HUDEP-2 (cell line): ENCODE data around the gene ABCE1.
A peak's percentile ranks its signal among the peaks of the same experiment; 100 is the strongest.

ENCODE experiments used
- DNase-seq, 76 experiments: peaks; one replicate each; lab custom pipeline; 2025; ENCODE audit not compliant: unreplicated experiment in 76 of 76; lab: John Stamatoyannopoulos, UW

ABCE1 gene

DNA sequence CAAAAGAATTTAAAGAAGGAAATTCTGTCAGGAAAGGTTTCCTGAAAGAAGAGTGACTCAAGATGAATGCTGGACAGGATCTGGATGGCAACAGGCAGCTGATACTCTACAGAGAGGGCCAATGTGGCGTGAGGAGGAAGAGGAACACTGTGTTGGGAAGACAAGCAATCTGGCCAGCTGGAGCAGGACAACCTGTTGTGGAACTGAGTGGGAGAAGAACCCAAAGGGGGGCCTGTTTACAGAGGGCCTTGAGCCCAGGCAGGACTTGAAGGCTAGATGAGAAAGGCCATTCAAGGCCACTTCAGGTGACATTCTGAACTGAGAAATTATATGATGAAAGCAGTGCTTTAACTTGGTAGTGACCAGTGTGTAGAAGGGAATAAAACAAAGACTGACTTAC, 73.8 kb downstream of the ABCE1 start:
- no peak for DNase-seq

DNA sequence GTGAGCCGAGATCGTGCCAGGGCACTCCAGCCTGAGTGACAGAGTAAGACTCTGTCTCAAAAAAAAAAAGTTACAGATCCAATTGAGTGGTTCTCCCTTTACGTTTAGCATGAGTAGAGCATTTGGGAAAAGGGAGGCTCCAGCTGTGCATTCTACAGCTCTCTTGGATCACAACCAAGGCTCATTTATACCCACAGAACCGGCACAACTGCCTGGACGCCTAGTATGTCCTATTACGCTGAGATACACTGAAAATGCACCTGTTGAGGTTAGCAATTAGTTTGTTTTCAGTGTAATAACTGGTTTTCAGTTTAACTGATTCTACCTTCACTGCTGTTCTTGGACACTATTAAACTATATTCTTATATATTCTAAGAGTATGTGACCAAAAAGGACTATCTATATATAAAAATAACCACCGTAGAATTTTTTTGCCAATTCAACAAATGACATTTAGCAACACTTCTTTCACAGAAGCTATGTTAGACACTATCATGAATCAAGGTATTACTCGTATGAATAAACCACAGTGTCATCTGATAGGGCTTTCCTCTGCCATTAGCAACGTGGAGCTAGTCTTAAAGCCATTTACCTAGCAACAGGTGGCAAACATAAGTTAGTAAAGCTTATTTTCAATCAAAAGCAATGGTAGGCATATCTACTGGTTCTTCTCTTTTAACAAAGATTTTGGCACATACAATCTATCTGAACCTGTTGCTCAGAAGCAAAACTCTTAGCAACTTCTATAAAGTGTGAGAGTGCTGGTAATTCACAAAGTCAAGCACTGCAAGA, 78.7 kb downstream of the ABCE1 start:
- DNase-seq = no peak

DNA sequence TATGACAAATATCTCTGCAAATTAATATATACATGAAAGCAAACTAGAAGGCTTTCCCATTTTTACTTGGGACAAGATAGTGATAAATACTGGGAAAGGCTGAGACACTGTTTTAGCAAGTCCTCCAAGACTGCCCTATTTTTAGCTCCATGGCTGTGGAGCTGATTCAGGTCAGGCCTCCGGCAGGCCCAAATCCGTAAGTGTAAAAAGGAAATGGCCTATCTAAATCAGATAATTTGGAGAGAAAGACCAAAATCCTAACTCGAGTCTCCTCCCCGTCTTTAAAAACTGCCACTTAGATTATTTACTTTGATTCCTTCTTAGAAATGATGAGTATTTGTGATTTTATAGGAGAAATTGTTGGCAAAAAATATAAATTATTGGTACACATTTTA, 79.4 kb downstream of the ABCE1 start:
- peak in 3 of 76 experiments; percentile 1 to 8 (median 3) for DNase-seq

DNA sequence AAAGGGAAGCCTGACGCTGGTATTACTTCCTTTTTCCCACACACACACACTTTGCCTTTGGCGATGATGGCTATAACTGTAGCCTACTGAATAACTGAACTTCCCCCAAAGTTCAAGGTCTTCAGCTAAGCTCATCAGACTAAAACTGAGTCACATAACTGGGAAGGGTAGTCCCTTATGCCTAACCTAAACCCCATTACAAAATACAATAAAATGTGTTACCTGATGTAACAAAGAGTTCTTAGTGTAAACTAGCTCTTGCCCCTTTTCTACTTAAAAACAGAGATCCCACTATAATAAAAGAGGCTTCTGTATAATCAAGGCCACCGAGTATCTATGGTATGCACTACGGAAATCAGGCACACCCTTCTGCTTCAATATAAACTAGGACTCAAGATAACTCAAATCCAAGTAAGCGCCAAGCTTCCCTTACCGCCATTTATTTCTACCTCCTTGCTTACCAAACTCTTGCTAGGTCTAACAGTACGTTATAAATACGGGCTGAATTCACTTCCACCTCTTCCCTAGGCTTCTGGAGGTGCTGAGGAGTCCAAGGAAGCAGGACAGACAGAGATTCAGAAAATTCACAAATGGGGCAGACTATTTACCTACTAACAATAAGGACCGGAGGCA, 79.9 kb downstream of the ABCE1 start:
- DNase-seq = peak in 14 of 76 experiments; percentile 3 to 33 (median 13)

DNA sequence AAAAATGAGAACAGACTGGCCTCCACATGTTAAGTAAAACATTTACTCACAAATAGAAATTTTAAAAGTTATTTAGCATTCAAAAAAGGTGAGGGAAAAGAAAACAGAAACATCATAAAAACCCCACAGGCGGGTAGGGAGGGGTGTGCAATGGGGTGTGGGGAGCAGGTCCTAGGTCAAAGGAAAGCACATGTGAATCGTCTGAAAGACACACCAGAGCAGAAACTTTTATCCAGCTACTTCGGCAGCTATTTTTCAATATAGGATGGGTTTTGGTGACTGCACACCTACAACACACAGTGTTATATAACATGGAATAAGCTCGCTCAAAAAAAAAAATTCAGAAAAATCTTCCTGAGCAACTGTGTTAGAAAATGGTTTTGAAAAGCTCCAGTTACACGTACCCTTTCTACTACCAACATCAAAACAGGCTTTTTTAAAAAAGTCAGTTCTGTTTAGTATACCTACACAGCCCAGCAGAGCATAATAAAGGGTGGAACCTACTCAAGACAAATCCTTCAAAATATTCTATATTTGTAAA, 80.7 kb downstream of the ABCE1 start:
- DNase-seq = peak in 9 of 76 experiments; percentile 2 to 52 (median 6)
